Activated B cell treated with CpG ODN at 0.5 μM for 24 hours (primary cell): ENCODE data around the gene ACOT11. TPM values are rescaled to one million over a fixed set of nuclear protein-coding genes. Genes with fewer than 3 reads are reported as not detected.
"Not testable (repeated sequence)": the region's sequence is repeated elsewhere in the genome, so short reads cannot be mapped to it uniquely, and the experiment has no call there.

Experiments
- ATAC-seq: fragments of 200-7000 bp; cut with Tn5 transposase; one replicate; pipeline ENCODE4 v1.10.0; 2021; ENCODE audit warnings: low read depth, mild to moderate bottlenecking, moderate library complexity
- CTCF ChIA-PET: fragments of 350-600 bp; sonication (Branson Sonifier 250); formaldehyde crosslinking; loops from one replicate; lab custom pipeline; 2021; ENCODE audit warnings: antibody characterized with exemption; lab: Charles Lee
- POLR2A ChIA-PET: fragments of 350-600 bp; sonication (Branson Sonifier 250); formaldehyde crosslinking; loops from one replicate; lab custom pipeline; 2021; ENCODE audit warnings: antibody characterized with exemption; lab: Charles Lee
- DNase-seq: peaks from one replicate; pipeline ENCODE4 v3.0.0; 2022
- H3K27ac Mint-ChIP-seq: one replicate; pipeline ENCODE4 v1.8.0; 2020; ENCODE audit warnings: mixed read lengths
- H3K27me3 Mint-ChIP-seq: one replicate; pipeline ENCODE4 v1.8.0; 2021; ENCODE audit warnings: mixed read lengths
- H3K36me3 Mint-ChIP-seq: one replicate; pipeline ENCODE4 v1.8.0; 2021; ENCODE audit warnings: low read depth, mixed read lengths
- H3K4me1 Mint-ChIP-seq: one replicate; pipeline ENCODE4 v1.8.0; 2021; ENCODE audit warnings: mixed read lengths
- H3K4me3 Mint-ChIP-seq: one replicate; pipeline ENCODE4 v1.8.0; 2020; ENCODE audit warnings: mild to moderate bottlenecking, mixed read lengths
- H3K9me3 Mint-ChIP-seq: one replicate; pipeline ENCODE4 v1.8.0; 2020; ENCODE audit warnings: mixed read lengths
- intact Hi-C: fragments of 100-400 bp; cut with micrococcal nuclease; formaldehyde crosslinking; loops from one replicate; pipeline ENCODE4 v1.15.1; 2024
- total RNA-seq: library from RNA; stranded (reverse); gene quantifications from 2 replicates; pipeline ENCODE4 v1.2.3, GENCODE V29; 2022
- TF ChIP-seq, protein P1 (sequence below): fragments of 200-600 bp; IDR thresholded peaks from one replicate; pipeline ENCODE4 v1.8.0; 2022; ENCODE audit warnings: antibody characterized with exemption, mild to moderate bottlenecking

Gene ACOT11
- total RNA-seq, 1 donor from 2014 or later: 0.16 TPM

DNA sequence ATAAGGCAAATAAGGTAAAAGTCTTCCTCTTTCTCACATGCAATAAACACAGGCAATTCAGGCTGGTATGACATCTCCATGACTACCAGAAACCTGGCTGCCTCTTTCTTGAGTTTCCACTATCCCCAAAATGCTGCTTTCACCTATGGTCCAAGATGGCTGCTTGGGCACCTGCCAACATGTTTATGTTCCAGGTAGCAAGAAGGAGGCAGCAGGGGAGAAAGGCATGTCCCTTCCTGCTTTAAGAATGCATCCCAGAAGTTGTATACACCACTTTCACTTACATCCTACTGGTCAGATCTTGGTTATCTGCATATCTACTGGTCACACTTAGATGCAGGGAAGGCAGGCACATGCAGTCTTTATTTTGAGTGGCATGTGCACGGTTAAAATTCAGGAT lies 19.4 kb upstream of the ACOT11 start:
- no peak for DNase-seq
- TF ChIP-seq, protein P1, sequence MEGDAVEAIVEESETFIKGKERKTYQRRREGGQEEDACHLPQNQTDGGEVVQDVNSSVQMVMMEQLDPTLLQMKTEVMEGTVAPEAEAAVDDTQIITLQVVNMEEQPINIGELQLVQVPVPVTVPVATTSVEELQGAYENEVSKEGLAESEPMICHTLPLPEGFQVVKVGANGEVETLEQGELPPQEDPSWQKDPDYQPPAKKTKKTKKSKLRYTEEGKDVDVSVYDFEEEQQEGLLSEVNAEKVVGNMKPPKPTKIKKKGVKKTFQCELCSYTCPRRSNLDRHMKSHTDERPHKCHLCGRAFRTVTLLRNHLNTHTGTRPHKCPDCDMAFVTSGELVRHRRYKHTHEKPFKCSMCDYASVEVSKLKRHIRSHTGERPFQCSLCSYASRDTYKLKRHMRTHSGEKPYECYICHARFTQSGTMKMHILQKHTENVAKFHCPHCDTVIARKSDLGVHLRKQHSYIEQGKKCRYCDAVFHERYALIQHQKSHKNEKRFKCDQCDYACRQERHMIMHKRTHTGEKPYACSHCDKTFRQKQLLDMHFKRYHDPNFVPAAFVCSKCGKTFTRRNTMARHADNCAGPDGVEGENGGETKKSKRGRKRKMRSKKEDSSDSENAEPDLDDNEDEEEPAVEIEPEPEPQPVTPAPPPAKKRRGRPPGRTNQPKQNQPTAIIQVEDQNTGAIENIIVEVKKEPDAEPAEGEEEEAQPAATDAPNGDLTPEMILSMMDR: no peak
- intact Hi-C loops: no loop called here
- no peaks in the 10 kb centered on the region for H3K36me3 Mint-ChIP-seq
- ChIA-PET CTCF (no interaction called here), POLR2A (no interaction called here)
- H3K27me3 Mint-ChIP-seq: peaks cover 1% of the 10 kb centered on the region
- ATAC-seq: no peak
- H3K9me3 Mint-ChIP-seq: no peaks in the 10 kb centered on the region
- H3K4me3 Mint-ChIP-seq: no peak overlapping the region
- no peaks in the 10 kb centered on the region for H3K4me1 Mint-ChIP-seq
- no peak overlapping the region for H3K27ac Mint-ChIP-seq

GRCh38 chr1:54532033-54532432 lies 16.0 kb upstream of the ACOT11 start:
- TF ChIP-seq, protein P1: no peak
- intact Hi-C loops: no loop called here
- no peaks in the 10 kb centered on the region for H3K36me3 Mint-ChIP-seq

DNA sequence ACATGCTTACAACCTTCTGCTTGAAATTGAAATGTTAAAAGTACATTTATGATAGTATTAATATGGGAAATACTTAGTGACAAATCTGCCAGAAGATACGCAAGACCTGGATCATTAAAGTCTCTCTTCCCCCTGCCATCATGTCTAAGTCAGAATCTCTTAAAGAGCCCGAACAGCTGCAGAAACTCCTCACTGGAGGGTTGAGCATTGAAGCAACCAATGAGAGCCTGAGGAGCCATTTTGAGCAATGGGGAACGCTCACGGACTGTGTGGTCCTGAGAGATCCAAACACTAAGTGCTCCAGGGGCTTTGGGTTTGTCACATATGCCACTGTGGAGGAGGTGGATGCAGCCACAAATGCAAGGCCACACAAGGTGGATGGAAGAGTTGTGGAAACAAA lies 11.4 kb upstream of the ACOT11 start:
- H3K36me3 Mint-ChIP-seq, DNase-seq, H3K4me3 Mint-ChIP-seq, H3K9me3 Mint-ChIP-seq, CTCF ChIA-PET, intact Hi-C loops, ATAC-seq, H3K4me1 Mint-ChIP-seq, H3K27ac Mint-ChIP-seq, POLR2A ChIA-PET: not testable (repeated sequence)
- peaks cover 11% of the 10 kb centered on the region for H3K27me3 Mint-ChIP-seq

More at GRCh38 chr1:54532033-54532432, 16.0 kb upstream of the ACOT11 start:
- ChIA-PET POLR2A (no interaction called here), CTCF (no interaction called here)
- Mint-ChIP-seq H3K4me3 (no peak overlapping the region), H3K9me3 (no peaks in the 10 kb centered on the region), H3K4me1 (no peaks in the 10 kb centered on the region), H3K27me3 (no peaks in the 10 kb centered on the region), H3K27ac (no peak overlapping the region)
- DNase-seq: no peak
- ATAC-seq: no peak

DNA sequence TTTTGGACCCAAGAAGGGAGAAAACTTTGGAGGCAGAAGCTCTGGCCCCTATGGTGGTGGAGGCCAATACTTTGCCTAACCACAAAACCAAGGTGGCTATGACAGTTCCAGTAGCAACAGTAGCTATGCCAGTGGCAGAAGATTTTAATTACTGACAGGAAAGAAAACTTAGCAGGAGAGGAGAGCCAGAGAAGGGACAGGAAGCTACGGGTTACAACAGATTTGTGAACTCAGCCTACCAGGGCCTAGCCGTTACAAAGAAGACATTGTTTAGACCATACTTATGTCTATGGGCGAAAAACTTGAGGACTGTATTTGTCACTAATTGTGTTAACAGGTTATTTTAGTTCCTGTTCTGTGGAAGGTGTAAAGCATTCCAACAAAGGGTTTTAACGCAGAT lies 10.4 kb upstream of the ACOT11 start:
- ChIA-PET CTCF (no interaction called here), POLR2A (no interaction called here)
- Mint-ChIP-seq H3K27ac (no peak overlapping the region), H3K27me3 (peaks cover 15% of the 10 kb centered on the region), H3K4me1 (peaks cover 7% of the 10 kb centered on the region), H3K4me3 (no peak overlapping the region), H3K9me3 (no peaks in the 10 kb centered on the region), H3K36me3 (no peaks in the 10 kb centered on the region)
- ATAC-seq (no peak), DNase-seq (no peak)
- TF ChIP-seq, protein P1: no peak
- intact Hi-C loops: no loop called here

- no peak overlapping the region for H3K4me3 Mint-ChIP-seq
- DNase-seq (no peak), ATAC-seq (no peak)
- H3K27ac Mint-ChIP-seq: no peak overlapping the region
- H3K27me3 Mint-ChIP-seq: peaks cover 23% of the 10 kb centered on the region
- H3K4me1 Mint-ChIP-seq: peaks cover 12% of the 10 kb centered on the region
- no peaks in the 10 kb centered on the region for H3K36me3 Mint-ChIP-seq
- TF ChIP-seq, protein P1: no peak
- intact Hi-C loops: no loop called here
- no peaks in the 10 kb centered on the region for H3K9me3 Mint-ChIP-seq
- CTCF ChIA-PET: no interaction called here
- POLR2A ChIA-PET: no interaction called here
These were observed 9.5 kb upstream of the ACOT11 start for GRCh38 chr1:54538538-54538937.
